GM12874 (cell line): Measurements from ENCODE around the gene ACSS1.

Experiments
- CTCF ChIP-seq: IDR thresholded peaks from 2 replicates; pipeline ENCODE4 v1.5.1; 2011; ENCODE audit warnings: low read depth, mild to moderate bottlenecking, control low read depth, low read length, moderate library complexity; ENCODE audit not compliant: insufficient read depth

The ACSS1 gene

GRCh38 chr20:25046736-25047666 lies 10.9 kb downstream of the ACSS1 start:
- TF ChIP-seq CTCF = no peak

GRCh38 chr20:25046181-25046641 lies 11.7 kb downstream of the ACSS1 start:
- no peak for TF ChIP-seq CTCF

GRCh38 chr20:25045343-25045712 lies 12.6 kb downstream of the ACSS1 start:
- no peak for TF ChIP-seq CTCF

- no peak for TF ChIP-seq CTCF
Measured at GRCh38 chr20:25044660-25045342, 13.1 kb downstream of the ACSS1 start.

- no peak for TF ChIP-seq CTCF
Measured at GRCh38 chr20:25044261-25044560, 13.7 kb downstream of the ACSS1 start.

- TF ChIP-seq CTCF = no peak
Measured at GRCh38 chr20:25043499-25044260, 14.3 kb downstream of the ACSS1 start.
